ENCODE results near the gene ZFYVE9.
"Not testable (repeated sequence)": the region's sequence is repeated elsewhere in the genome, so short reads cannot be mapped to it uniquely, and the experiment has no call there.

DNA sequence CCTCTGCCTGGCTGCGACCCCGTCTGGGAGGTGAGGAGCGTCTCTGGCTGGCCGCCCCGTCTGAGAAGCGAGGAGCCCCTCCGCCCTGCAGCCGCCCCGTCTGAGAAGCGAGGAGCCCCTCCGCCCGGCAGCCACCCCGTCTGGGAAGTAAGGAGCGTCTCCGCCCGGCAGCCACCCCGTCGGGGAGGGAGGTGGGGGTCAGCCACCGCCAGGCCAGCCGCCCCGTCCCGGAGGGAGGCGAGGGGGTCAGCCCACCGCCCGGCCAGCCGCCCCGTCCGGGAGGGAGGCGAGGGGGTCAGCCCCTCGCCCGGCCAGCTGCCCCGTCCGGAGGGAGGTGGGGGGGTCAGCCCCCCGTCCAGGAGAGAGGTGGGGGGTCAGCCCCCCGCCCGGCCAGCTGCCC is 39.9 kb downstream of the ZFYVE9 start:
- TF ChIP-seq POLR2A (IDR thresholded peaks at IDR 0.05): not testable (repeated sequence)
- TF ChIP-seq, protein P1, sequence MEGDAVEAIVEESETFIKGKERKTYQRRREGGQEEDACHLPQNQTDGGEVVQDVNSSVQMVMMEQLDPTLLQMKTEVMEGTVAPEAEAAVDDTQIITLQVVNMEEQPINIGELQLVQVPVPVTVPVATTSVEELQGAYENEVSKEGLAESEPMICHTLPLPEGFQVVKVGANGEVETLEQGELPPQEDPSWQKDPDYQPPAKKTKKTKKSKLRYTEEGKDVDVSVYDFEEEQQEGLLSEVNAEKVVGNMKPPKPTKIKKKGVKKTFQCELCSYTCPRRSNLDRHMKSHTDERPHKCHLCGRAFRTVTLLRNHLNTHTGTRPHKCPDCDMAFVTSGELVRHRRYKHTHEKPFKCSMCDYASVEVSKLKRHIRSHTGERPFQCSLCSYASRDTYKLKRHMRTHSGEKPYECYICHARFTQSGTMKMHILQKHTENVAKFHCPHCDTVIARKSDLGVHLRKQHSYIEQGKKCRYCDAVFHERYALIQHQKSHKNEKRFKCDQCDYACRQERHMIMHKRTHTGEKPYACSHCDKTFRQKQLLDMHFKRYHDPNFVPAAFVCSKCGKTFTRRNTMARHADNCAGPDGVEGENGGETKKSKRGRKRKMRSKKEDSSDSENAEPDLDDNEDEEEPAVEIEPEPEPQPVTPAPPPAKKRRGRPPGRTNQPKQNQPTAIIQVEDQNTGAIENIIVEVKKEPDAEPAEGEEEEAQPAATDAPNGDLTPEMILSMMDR (IDR thresholded peaks at IDR 0.05): not testable (repeated sequence)

Data from testis (tissue), 2 donors.